Neural progenitor cell (in vitro differentiated cells): Measurements from ENCODE around the gene MYL11. TPM values are rescaled to one million over a fixed set of nuclear protein-coding genes. Genes with fewer than 3 reads are reported as not detected.

Experiments
- DNase-seq: peaks from one replicate; pipeline ENCODE4 v3.0.0-alpha.2; 2016; ENCODE audit warnings: low spot score
- H2AFZ ChIP-seq: fragments of 200-600 bp; sonication (generic); replicated peaks from 2 replicates; pipeline ENCODE4 v1.6.1; 2016; ENCODE audit warnings: antibody characterized with exemption
- H3F3A ChIP-seq: fragments of 200-600 bp; sonication (generic); 2 replicates; pipeline ENCODE4 v1.6.1; 2016; ENCODE audit warnings: antibody characterized with exemption, low read depth
- H3K27ac ChIP-seq: fragments of 200-600 bp; sonication (generic); 2 replicates; pipeline ENCODE4 v1.5.1; 2016; ENCODE audit warnings: mild to moderate bottlenecking
- H3K27me3 ChIP-seq: fragments of 200-600 bp; sonication (generic); 2 replicates; pipeline ENCODE4 v1.6.1; 2016; ENCODE audit warnings: mild to moderate bottlenecking, moderate library complexity
- H3K36me3 ChIP-seq: fragments of 200-600 bp; sonication (generic); 2 replicates; pipeline ENCODE4 v1.5.1; 2016
- H3K4me1 ChIP-seq: fragments of 200-600 bp; sonication (generic); 2 replicates; pipeline ENCODE4 v1.6.1; 2016; ENCODE audit warnings: mixed run types
- H3K4me2 ChIP-seq: fragments of 200-600 bp; sonication (generic); 2 replicates; pipeline ENCODE4 v1.6.1; 2016
- H3K4me3 ChIP-seq: fragments of 200-600 bp; sonication (generic); 2 replicates; pipeline ENCODE4 v1.5.1; 2016
- H3K79me2 ChIP-seq: fragments of 200-600 bp; sonication (generic); 2 replicates; pipeline ENCODE4 v1.6.1; 2016; ENCODE audit warnings: low read depth
- H3K9ac ChIP-seq: fragments of 200-600 bp; sonication (generic); 2 replicates; pipeline ENCODE4 v1.6.1; 2016
- H3K9me3 ChIP-seq: fragments of 200-600 bp; sonication (generic); 2 replicates; pipeline ENCODE4 v1.5.1; 2016; ENCODE audit warnings: low read depth
- H4K20me1 ChIP-seq: fragments of 200-600 bp; sonication (generic); 2 replicates; pipeline ENCODE4 v1.6.1; 2016; ENCODE audit warnings: low read depth
- H3K27ac Mint-ChIP-seq: 3 replicates; pipeline ENCODE4 v1.8.0; 2021; ENCODE audit warnings: mixed read lengths
- H3K27me3 Mint-ChIP-seq: 2 replicates; pipeline ENCODE4 v1.8.0; 2022; ENCODE audit warnings: low read depth, mild to moderate bottlenecking, inconsistent platforms, moderate library complexity, mixed read lengths; ENCODE audit not compliant: insufficient read depth
- H3K36me3 Mint-ChIP-seq: 3 replicates; pipeline ENCODE4 v1.8.0; 2021; ENCODE audit warnings: mixed read lengths
- H3K4me1 Mint-ChIP-seq: 3 replicates; pipeline ENCODE4 v1.8.0; 2021; ENCODE audit warnings: mixed read lengths
- H3K4me3 Mint-ChIP-seq: 3 replicates; pipeline ENCODE4 v1.8.0; 2021; ENCODE audit warnings: mild to moderate bottlenecking, moderate library complexity, mixed read lengths
- H3K9me3 Mint-ChIP-seq: 3 replicates; pipeline ENCODE4 v1.8.0; 2020; ENCODE audit warnings: mixed read lengths
- EZH2 ChIP-seq: fragments of 200-600 bp; sonication (generic); IDR thresholded peaks from 2 replicates; pipeline ENCODE4 v1.6.1; 2017; ENCODE audit warnings: antibody characterized with exemption, mild to moderate bottlenecking, moderate library complexity
- EZH2phosphoT487 ChIP-seq: fragments of 200-600 bp; sonication (generic); IDR thresholded peaks from 2 replicates; pipeline ENCODE4 v1.6.1; 2017; ENCODE audit warnings: antibody characterized with exemption
- total RNA-seq: library from RNA; depleted of rRNA; stranded (reverse); fragments of >200 nt; gene quantifications from 2 replicates; pipeline ENCODE4 v1.2.3, GENCODE V29; 2015; ENCODE audit warnings: low replicate concordance
- TF ChIP-seq, protein P1 (sequence below): fragments of 200-600 bp; sonication (generic); IDR thresholded peaks from 2 replicates; pipeline ENCODE4 v1.5.1; 2017; ENCODE audit warnings: antibody characterized with exemption, mild to moderate bottlenecking

Gene MYL11
- total RNA-seq, 1 donor from 2014 or later, result 4.1 TPM

DNA sequence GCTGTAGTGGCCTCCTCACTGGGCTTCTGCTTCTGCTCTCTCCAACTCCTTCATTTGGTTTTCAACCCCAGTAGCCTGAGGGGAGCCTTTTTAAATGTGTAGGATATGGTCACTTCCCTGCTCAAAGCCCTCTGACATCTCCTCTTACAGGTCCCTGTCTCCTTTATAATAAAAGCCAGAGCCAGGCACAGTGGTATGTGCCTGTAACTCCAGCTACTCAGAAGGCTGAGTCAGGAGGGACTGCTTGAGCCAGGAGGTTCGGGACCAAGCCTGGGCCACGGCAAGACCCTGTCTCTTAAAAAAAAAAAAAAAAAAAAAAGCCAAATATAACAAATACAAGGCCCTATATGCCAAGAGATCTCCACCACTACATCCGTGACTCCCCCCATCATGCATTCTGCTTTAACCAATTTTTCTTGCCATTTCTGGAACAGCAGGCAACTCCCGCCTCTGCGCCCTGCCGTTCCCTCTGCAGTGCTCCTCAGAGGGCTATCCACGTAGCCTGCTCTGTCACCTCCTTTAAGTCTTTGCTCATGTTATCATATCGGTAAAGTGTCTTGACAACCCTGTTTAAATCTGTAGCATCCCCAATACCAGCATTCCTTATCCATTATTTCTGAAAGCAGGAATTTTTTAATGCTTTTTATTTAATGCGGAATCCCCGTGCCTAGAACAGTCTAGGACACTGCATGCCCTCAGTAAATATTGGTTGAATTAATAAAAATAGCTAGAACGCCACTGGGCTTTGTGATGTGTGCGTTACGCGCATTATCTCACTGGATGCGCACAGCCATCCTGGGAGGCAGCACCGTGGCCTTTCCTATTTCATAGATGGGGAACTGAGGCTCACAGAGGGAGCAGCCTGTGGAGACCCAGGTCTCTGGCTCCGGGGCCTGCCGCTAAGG lies 42.3 kb downstream of the MYL11 start:
- Histone ChIP-seq H3F3A (peaks cover 56% of the 10 kb centered on the region), H3K27me3 (no peaks in the 10 kb centered on the region), H3K79me2 (peaks cover 8% of the 10 kb centered on the region), H3K4me3 (peak overlapping the region; percentile 49), H3K36me3 (no peaks in the 10 kb centered on the region), H4K20me1 (peaks cover 37% of the 10 kb centered on the region), H3K27ac (no peak overlapping the region), H2AFZ (peak overlapping the region; percentile 74), H3K4me2 (peak overlapping the region; percentile 78), H3K4me1 (peaks cover 4% of the 10 kb centered on the region), H3K9me3 (no peaks in the 10 kb centered on the region), H3K9ac (no peak overlapping the region)
- no peak for DNase-seq
- no peaks in the 10 kb centered on the region for H3K9me3 Mint-ChIP-seq
- TF ChIP-seq EZH2phosphoT487 (no peak), EZH2 (no peak)
- TF ChIP-seq, protein P1, sequence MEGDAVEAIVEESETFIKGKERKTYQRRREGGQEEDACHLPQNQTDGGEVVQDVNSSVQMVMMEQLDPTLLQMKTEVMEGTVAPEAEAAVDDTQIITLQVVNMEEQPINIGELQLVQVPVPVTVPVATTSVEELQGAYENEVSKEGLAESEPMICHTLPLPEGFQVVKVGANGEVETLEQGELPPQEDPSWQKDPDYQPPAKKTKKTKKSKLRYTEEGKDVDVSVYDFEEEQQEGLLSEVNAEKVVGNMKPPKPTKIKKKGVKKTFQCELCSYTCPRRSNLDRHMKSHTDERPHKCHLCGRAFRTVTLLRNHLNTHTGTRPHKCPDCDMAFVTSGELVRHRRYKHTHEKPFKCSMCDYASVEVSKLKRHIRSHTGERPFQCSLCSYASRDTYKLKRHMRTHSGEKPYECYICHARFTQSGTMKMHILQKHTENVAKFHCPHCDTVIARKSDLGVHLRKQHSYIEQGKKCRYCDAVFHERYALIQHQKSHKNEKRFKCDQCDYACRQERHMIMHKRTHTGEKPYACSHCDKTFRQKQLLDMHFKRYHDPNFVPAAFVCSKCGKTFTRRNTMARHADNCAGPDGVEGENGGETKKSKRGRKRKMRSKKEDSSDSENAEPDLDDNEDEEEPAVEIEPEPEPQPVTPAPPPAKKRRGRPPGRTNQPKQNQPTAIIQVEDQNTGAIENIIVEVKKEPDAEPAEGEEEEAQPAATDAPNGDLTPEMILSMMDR, result no peak
- H3K27ac Mint-ChIP-seq, result no peak overlapping the region
- H3K4me1 Mint-ChIP-seq, result peaks cover 13% of the 10 kb centered on the region
- peaks cover 2% of the 10 kb centered on the region for H3K27me3 Mint-ChIP-seq
- peak overlapping the region; percentile 49 for H3K4me3 Mint-ChIP-seq
- H3K36me3 Mint-ChIP-seq, result peaks cover 40% of the 10 kb centered on the region

GRCh38 chr16:30417529-30418349 lies 43.1 kb downstream of the MYL11 start:
- TF ChIP-seq EZH2phosphoT487 (no peak), EZH2 (peak; percentile 36)
- TF ChIP-seq, protein P1, result peak; percentile 36

GRCh38 chr16:30418350-30419181 lies 44.0 kb downstream of the MYL11 start:
- Histone ChIP-seq H3K27me3 (no peaks in the 10 kb centered on the region), H3K4me2 (peak overlapping the region; percentile 78), H3K27ac (no peak overlapping the region), H4K20me1 (peaks cover 33% of the 10 kb centered on the region), H3K36me3 (no peaks in the 10 kb centered on the region), H2AFZ (peak overlapping the region; percentile 5), H3K9me3 (no peaks in the 10 kb centered on the region), H3K9ac (no peak overlapping the region), H3K4me1 (peaks cover 4% of the 10 kb centered on the region), H3K4me3 (peak overlapping the region; percentile 49), H3K79me2 (no peaks in the 10 kb centered on the region), H3F3A (peaks cover 54% of the 10 kb centered on the region)
- peaks cover 13% of the 10 kb centered on the region for H3K4me1 Mint-ChIP-seq
- no peaks in the 10 kb centered on the region for H3K9me3 Mint-ChIP-seq
- H3K4me3 Mint-ChIP-seq, result peak overlapping the region; percentile 60
- peaks cover 2% of the 10 kb centered on the region for H3K27me3 Mint-ChIP-seq
- no peak overlapping the region for H3K27ac Mint-ChIP-seq
- no peak for DNase-seq
- TF ChIP-seq EZH2 (peak; percentile 8), EZH2phosphoT487 (no peak)
- TF ChIP-seq, protein P1, result no peak
- peaks cover 37% of the 10 kb centered on the region for H3K36me3 Mint-ChIP-seq

More at GRCh38 chr16:30417529-30418349, 43.1 kb downstream of the MYL11 start:
- peaks cover 33% of the 10 kb centered on the region for H4K20me1 ChIP-seq
- peak; percentile 99 for DNase-seq
- H3K79me2 ChIP-seq, result peaks cover 3% of the 10 kb centered on the region
- H3K27ac Mint-ChIP-seq, result no peak overlapping the region
- peak overlapping the region; percentile 78 for H3K4me2 ChIP-seq
- no peak overlapping the region for H3K9ac ChIP-seq
- H3F3A ChIP-seq, result peaks cover 56% of the 10 kb centered on the region
- H2AFZ ChIP-seq, result peak overlapping the region; percentile 74
- peaks cover 2% of the 10 kb centered on the region for H3K27me3 Mint-ChIP-seq
- H3K4me1 Mint-ChIP-seq, result peaks cover 13% of the 10 kb centered on the region
- peak overlapping the region; percentile 49 for H3K4me3 Mint-ChIP-seq
- H3K4me3 ChIP-seq, result peak overlapping the region; percentile 49
- H3K36me3 Mint-ChIP-seq, result peaks cover 39% of the 10 kb centered on the region
- H3K9me3 Mint-ChIP-seq, result no peaks in the 10 kb centered on the region
- H3K36me3 ChIP-seq, result no peaks in the 10 kb centered on the region
- H3K9me3 ChIP-seq, result no peaks in the 10 kb centered on the region
- H3K4me1 ChIP-seq, result peaks cover 4% of the 10 kb centered on the region
- no peaks in the 10 kb centered on the region for H3K27me3 ChIP-seq
- H3K27ac ChIP-seq, result no peak overlapping the region
